ENCODE data around the gene LRP2.

DNA sequence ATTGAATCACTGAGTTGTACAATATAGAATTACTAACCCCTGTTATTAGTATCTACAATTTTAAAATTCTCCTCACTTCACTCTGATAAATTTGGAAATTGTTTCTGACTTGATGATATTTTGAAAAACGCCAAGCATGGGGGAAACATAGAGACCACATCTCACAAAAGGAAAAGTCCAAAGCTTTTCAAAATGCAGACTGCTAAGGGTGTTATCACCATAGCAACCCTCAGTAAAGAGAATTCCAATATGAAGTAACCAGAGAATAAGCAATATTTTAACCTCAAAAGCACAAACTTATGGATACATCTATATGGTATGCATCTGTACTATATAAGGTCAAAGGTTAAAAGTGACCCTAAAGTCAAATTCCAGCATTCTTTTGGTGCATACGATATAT, 22.7 kb downstream of the LRP2 start:
- no peak for TF ChIP-seq EZH2phosphoT487 (IDR thresholded peaks at IDR 0.05; ENCODE audit: low read depth, severe bottlenecking, unreplicated experiment)
- TF ChIP-seq, protein P1, sequence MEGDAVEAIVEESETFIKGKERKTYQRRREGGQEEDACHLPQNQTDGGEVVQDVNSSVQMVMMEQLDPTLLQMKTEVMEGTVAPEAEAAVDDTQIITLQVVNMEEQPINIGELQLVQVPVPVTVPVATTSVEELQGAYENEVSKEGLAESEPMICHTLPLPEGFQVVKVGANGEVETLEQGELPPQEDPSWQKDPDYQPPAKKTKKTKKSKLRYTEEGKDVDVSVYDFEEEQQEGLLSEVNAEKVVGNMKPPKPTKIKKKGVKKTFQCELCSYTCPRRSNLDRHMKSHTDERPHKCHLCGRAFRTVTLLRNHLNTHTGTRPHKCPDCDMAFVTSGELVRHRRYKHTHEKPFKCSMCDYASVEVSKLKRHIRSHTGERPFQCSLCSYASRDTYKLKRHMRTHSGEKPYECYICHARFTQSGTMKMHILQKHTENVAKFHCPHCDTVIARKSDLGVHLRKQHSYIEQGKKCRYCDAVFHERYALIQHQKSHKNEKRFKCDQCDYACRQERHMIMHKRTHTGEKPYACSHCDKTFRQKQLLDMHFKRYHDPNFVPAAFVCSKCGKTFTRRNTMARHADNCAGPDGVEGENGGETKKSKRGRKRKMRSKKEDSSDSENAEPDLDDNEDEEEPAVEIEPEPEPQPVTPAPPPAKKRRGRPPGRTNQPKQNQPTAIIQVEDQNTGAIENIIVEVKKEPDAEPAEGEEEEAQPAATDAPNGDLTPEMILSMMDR (IDR thresholded peaks at IDR 0.05; ENCODE audit: poor library complexity): no peak

All from hepatocyte (in vitro differentiated cells).